Measurements from ENCODE around the gene PELI3.

The PELI3 gene

DNA sequence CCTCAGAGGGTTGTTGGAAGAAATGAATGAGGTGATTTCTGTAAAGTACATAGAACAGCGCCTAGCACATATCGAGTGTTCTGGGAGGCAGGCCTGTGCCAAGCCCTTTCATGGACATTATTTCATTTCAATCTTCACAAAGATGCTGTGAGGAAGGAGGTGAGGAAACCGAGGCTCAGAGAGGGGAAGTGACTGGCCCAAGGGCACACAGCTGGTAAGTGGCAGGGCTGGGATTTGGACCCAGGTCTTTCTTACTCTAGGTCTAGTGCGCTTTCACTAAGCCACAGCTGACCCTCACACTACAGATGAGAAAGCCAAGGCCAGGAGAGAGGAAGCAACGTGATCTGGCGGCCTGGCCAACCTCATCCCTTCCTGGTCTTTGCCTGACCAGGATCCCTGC is 2.0 kb downstream of the PELI3 start:
- Histone ChIP-seq H3K9me3 (ENCODE audit: control insufficient read depth, insufficient read depth, low read length) (no peaks in the 10 kb centered on the region), H3K4me3 (ENCODE audit: low read depth, low read length) (no peak overlapping the region), H3K4me1 (ENCODE audit: control insufficient read depth, insufficient read depth, low read length) (peaks cover 10% of the 10 kb centered on the region), H3K27me3 (ENCODE audit: control insufficient read depth, insufficient read depth, low read length) (no peaks in the 10 kb centered on the region), H3K9ac (ENCODE audit: low read depth, low read length) (no peak overlapping the region), H3K36me3 (ENCODE audit: control insufficient read depth, insufficient read depth, low read length) (peaks cover 4% of the 10 kb centered on the region)

DNA sequence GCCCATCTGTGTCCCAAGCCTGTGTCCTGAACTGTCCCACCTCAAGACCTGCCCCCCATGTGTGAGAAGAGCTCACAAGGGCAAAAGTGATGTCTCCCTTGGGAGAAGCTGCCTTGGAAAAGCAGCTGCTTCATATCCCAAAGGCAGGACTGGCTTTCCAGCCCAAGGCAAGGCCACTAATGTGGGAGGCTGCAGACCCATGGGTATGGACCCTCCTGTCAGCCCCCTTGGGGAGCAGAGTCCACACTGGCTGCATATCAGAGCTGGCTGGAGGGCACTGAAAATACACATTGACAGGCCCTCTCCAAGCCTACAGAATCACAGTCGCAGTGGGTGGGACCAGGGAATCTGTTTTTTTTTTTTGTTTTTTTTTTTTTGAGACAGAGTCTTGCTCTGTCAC is 2.7 kb downstream of the PELI3 start:
- Histone ChIP-seq H3K9ac (ENCODE audit: low read depth, low read length) (no peak overlapping the region), H3K27me3 (ENCODE audit: control insufficient read depth, insufficient read depth, low read length) (no peaks in the 10 kb centered on the region), H3K4me1 (ENCODE audit: control insufficient read depth, insufficient read depth, low read length) (peaks cover 10% of the 10 kb centered on the region), H3K36me3 (ENCODE audit: control insufficient read depth, insufficient read depth, low read length) (peaks cover 4% of the 10 kb centered on the region), H3K9me3 (ENCODE audit: control insufficient read depth, insufficient read depth, low read length) (no peaks in the 10 kb centered on the region), H3K4me3 (ENCODE audit: low read depth, low read length) (no peak overlapping the region)

DNA sequence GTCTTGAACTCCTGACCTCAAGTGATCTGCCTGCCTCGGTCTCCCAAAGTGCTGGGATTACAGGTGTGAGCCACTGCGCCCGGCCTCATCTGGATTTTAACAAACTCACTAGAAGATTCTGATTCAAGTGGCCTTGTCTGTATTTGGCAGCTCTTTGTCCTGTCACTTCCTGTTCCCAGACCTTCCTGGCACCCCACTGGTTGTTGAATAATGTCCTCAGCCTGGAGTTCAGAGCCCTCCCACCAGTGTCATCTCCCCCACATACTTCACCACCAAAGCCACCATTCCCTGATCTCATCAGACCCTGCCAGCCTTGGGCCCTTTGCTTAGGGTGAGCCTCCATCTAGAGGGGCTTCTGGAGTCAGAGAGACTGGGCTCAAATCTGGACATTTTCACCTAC is 3.3 kb downstream of the PELI3 start:
- Histone ChIP-seq H3K27me3 (ENCODE audit: control insufficient read depth, insufficient read depth, low read length) (no peaks in the 10 kb centered on the region), H3K4me1 (ENCODE audit: control insufficient read depth, insufficient read depth, low read length) (peaks cover 6% of the 10 kb centered on the region), H3K36me3 (ENCODE audit: control insufficient read depth, insufficient read depth, low read length) (peaks cover 4% of the 10 kb centered on the region), H3K4me3 (ENCODE audit: low read depth, low read length) (no peak overlapping the region), H3K9ac (ENCODE audit: low read depth, low read length) (no peak overlapping the region), H3K9me3 (ENCODE audit: control insufficient read depth, insufficient read depth, low read length) (no peaks in the 10 kb centered on the region)

DNA sequence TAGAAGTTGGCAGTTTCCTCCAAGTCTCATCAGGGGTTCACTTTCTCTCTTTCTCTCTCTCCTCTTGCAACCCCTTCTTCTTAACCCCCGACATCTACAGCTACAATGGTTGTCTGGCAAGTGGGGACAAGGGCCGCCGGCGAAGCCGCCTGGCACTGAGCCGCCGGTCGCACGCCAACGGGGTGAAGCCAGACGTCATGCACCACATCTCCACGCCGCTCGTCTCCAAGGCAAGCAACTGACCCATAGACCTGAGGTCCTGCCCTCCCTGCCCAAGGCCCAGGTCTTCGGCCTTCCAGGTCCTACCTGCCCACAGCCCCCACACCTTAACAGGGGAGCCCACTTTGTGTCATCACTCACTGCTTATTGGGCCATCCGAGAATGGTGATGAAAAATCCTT is 4.4 kb downstream of the PELI3 start:
- Histone ChIP-seq H3K27me3 (ENCODE audit: control insufficient read depth, insufficient read depth, low read length) (no peaks in the 10 kb centered on the region), H3K4me3 (ENCODE audit: low read depth, low read length) (no peak overlapping the region), H3K4me1 (ENCODE audit: control insufficient read depth, insufficient read depth, low read length) (peaks cover 2% of the 10 kb centered on the region), H3K9ac (ENCODE audit: low read depth, low read length) (no peak overlapping the region), H3K9me3 (ENCODE audit: control insufficient read depth, insufficient read depth, low read length) (no peaks in the 10 kb centered on the region), H3K36me3 (ENCODE audit: control insufficient read depth, insufficient read depth, low read length) (peaks cover 7% of the 10 kb centered on the region)

DNA sequence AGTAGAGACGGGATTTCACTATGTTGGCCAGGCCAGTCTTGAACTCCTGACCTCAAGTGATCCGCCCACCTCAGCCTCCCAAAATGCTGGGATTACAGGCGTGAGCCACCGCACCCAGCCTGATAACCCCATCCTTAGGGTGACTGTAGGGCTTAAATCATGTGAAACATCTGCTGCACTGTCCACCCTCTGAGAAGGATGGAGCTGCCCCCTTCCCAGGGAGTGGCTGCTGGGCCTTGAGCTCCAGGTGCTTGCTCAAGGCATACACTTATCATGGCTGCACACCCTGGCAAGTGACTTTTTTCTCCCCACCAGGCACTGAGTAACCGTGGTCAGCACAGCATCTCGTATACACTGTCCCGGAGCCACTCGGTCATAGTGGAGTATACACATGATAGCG is 5.3 kb downstream of the PELI3 start:
- Histone ChIP-seq H3K36me3 (ENCODE audit: control insufficient read depth, insufficient read depth, low read length) (peaks cover 9% of the 10 kb centered on the region), H3K4me3 (ENCODE audit: low read depth, low read length) (no peak overlapping the region), H3K4me1 (ENCODE audit: control insufficient read depth, insufficient read depth, low read length) (peaks cover 2% of the 10 kb centered on the region), H3K9ac (ENCODE audit: low read depth, low read length) (no peak overlapping the region), H3K27me3 (ENCODE audit: control insufficient read depth, insufficient read depth, low read length) (no peaks in the 10 kb centered on the region), H3K9me3 (ENCODE audit: control insufficient read depth, insufficient read depth, low read length) (no peaks in the 10 kb centered on the region)

DNA sequence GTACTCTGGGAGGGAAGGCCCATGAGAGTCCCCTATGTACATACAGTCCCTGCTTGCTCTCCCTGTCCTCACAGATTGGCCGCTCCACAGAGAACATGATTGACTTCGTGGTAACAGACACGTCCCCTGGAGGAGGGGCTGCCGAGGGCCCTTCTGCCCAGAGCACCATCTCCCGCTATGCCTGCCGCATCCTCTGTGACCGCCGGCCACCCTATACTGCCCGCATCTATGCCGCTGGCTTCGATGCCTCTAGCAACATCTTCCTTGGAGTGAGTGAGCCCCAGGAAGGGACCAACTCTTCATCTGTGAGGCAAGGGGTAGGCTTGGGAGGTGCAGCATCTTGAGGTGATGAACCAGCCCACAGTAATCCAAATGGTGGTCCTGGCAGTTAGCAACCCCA is 6.5 kb downstream of the PELI3 start:
- Histone ChIP-seq H3K4me3 (ENCODE audit: low read depth, low read length) (no peak overlapping the region), H3K9ac (ENCODE audit: low read depth, low read length) (no peak overlapping the region), H3K9me3 (ENCODE audit: control insufficient read depth, insufficient read depth, low read length) (no peaks in the 10 kb centered on the region), H3K27me3 (ENCODE audit: control insufficient read depth, insufficient read depth, low read length) (no peaks in the 10 kb centered on the region), H3K4me1 (ENCODE audit: control insufficient read depth, insufficient read depth, low read length) (no peaks in the 10 kb centered on the region), H3K36me3 (ENCODE audit: control insufficient read depth, insufficient read depth, low read length) (peaks cover 9% of the 10 kb centered on the region)

DNA sequence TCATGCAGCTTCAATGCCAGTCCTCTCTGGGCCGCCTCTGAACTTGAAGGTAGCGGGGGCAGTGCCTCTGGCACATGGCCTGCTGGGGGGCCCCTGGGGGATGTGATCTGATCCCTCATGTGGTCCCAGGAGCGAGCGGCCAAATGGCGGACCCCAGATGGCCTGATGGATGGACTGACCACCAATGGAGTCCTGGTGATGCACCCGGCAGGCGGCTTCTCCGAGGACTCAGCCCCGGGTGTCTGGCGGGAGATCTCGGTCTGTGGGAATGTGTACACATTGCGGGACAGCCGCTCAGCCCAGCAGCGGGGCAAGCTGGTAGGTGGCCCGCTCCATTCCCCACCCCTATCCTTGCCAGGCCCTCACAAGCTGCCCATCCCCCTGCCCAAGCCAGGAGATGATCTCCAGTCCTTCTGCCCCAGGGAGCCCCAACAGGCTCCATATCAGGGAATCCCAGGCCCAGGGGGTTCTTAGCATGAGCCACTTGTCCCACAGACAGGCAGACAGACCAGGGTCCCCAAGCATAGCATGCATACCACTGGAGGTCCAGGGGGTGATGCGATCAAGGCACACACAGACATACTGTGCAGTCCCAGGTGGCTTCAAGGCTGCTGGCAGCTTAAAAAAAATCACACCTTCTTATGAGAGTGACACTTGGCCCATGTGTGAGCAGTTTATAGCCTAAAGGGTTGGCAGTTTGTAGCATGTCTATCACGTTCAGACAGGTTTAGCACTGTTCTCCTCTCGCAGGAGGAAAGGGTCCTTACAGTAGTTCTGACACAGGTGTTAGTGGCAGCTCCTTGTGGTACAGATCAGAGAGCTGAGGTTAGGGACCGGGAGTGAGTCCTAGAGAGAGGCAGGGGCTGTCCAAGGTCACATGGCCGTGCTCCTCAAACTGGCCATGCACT is 7.2 kb downstream of the PELI3 start:
- Histone ChIP-seq H3K4me3 (ENCODE audit: low read depth, low read length) (no peak overlapping the region), H3K36me3 (ENCODE audit: control insufficient read depth, insufficient read depth, low read length) (peaks cover 9% of the 10 kb centered on the region), H3K9ac (ENCODE audit: low read depth, low read length) (no peak overlapping the region), H3K9me3 (ENCODE audit: control insufficient read depth, insufficient read depth, low read length) (no peaks in the 10 kb centered on the region), H3K4me1 (ENCODE audit: control insufficient read depth, insufficient read depth, low read length) (no peaks in the 10 kb centered on the region), H3K27me3 (ENCODE audit: control insufficient read depth, insufficient read depth, low read length) (no peaks in the 10 kb centered on the region)

DNA sequence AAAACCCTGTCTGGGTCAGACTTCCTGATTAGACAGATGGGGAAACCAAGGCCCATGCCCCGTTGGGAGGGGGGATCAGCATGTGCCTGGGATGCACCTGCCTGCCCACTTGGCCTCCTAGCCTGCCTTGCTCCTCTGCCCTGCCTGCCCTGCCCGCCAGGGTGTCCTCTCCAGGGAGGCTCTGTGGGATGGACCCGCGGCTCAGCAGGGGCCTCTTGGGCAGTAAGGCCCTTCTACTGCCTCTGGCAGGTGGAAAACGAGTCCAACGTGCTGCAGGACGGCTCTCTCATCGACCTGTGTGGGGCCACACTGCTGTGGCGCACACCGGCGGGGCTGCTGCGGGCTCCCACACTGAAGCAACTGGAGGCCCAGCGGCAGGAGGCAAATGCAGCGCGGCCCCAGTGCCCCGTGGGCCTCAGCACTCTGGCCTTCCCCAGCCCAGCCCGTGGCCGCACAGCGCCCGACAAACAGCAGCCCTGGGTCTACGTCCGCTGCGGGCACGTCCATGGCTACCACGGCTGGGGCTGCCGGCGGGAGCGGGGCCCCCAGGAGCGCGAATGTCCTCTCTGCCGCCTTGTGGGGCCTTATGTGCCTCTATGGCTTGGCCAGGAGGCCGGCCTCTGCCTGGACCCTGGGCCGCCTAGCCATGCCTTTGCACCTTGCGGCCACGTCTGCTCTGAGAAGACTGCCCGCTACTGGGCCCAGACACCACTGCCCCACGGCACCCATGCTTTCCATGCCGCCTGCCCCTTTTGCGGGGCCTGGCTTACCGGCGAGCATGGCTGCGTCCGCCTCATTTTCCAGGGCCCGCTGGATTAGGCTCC is 8.9 kb downstream of the PELI3 start:
- H3K4me1 ChIP-seq (ENCODE audit: control insufficient read depth, insufficient read depth, low read length): no peaks in the 10 kb centered on the region
- no peak overlapping the region for H3K4me3 ChIP-seq (ENCODE audit: low read depth, low read length)
- H3K36me3 ChIP-seq (ENCODE audit: control insufficient read depth, insufficient read depth, low read length): peaks cover 5% of the 10 kb centered on the region
- no peak overlapping the region for H3K9ac ChIP-seq (ENCODE audit: low read depth, low read length)
- H3K27me3 ChIP-seq (ENCODE audit: control insufficient read depth, insufficient read depth, low read length): no peaks in the 10 kb centered on the region
- H3K9me3 ChIP-seq (ENCODE audit: control insufficient read depth, insufficient read depth, low read length): no peaks in the 10 kb centered on the region

DNA sequence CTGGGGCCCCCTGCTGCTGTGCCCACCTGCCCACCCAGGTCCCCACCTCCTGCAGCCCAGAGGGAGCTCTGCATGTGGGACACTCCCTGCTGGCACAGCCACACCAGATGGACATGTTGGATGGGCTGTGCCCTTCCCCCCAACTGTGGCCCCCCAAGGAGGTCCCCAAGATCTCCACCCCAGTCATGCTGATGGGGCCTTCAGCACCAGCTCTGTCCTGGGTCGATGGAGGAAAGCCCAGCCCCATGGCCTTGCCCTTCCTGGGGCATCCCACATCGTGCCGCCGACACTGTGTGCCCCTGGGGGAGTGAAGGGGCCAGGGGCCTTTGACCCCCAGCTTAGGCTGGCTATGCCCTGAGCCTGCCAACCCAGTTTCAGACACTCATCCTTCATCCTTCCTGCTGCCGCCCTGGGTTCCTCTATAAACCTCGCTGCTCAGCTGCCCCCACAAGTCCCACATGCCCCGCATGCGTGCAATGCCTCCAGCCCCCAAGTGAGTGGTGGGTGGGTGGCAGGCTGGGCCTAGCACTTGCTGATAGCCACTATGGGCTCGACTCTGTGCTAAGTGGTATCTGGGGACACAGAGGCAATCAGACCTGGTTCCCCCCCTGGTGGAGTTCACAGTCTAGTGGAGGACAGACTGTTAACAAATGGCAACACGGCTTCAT is 9.6 kb downstream of the PELI3 start:
- no peak overlapping the region for H3K9ac ChIP-seq (ENCODE audit: low read depth, low read length)
- no peaks in the 10 kb centered on the region for H3K4me1 ChIP-seq (ENCODE audit: control insufficient read depth, insufficient read depth, low read length)
- no peaks in the 10 kb centered on the region for H3K27me3 ChIP-seq (ENCODE audit: control insufficient read depth, insufficient read depth, low read length)
- H3K36me3 ChIP-seq (ENCODE audit: control insufficient read depth, insufficient read depth, low read length): peaks cover 5% of the 10 kb centered on the region
- H3K4me3 ChIP-seq (ENCODE audit: low read depth, low read length): no peak overlapping the region
- no peaks in the 10 kb centered on the region for H3K9me3 ChIP-seq (ENCODE audit: control insufficient read depth, insufficient read depth, low read length)

DNA sequence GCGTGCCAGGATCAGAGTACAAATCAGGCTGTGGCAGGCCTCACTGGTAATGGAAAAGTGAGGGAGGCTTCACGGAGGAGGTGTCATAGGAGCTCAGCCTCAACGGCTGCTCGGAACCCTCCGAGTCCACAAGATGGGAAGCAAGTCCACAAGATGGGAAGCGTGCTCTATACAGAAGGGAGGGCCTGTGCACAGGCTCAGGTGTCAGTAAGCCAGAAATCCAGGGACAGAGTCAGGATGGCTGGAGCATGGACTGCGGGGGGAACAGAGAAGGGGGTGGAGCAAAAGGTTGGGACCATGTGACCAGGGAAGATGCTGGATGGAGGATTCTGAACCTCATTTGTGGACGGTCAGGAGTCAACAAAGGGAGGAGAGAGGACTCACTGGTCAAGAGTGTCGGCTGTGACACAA is 10.1 kb downstream of the PELI3 start:
- Histone ChIP-seq H3K4me3 (ENCODE audit: low read depth, low read length) (no peak overlapping the region), H3K9ac (ENCODE audit: low read depth, low read length) (no peak overlapping the region), H3K9me3 (ENCODE audit: control insufficient read depth, insufficient read depth, low read length) (no peaks in the 10 kb centered on the region), H3K36me3 (ENCODE audit: control insufficient read depth, insufficient read depth, low read length) (peaks cover 5% of the 10 kb centered on the region), H3K27me3 (ENCODE audit: control insufficient read depth, insufficient read depth, low read length) (no peaks in the 10 kb centered on the region), H3K4me1 (ENCODE audit: control insufficient read depth, insufficient read depth, low read length) (no peaks in the 10 kb centered on the region)

DNA sequence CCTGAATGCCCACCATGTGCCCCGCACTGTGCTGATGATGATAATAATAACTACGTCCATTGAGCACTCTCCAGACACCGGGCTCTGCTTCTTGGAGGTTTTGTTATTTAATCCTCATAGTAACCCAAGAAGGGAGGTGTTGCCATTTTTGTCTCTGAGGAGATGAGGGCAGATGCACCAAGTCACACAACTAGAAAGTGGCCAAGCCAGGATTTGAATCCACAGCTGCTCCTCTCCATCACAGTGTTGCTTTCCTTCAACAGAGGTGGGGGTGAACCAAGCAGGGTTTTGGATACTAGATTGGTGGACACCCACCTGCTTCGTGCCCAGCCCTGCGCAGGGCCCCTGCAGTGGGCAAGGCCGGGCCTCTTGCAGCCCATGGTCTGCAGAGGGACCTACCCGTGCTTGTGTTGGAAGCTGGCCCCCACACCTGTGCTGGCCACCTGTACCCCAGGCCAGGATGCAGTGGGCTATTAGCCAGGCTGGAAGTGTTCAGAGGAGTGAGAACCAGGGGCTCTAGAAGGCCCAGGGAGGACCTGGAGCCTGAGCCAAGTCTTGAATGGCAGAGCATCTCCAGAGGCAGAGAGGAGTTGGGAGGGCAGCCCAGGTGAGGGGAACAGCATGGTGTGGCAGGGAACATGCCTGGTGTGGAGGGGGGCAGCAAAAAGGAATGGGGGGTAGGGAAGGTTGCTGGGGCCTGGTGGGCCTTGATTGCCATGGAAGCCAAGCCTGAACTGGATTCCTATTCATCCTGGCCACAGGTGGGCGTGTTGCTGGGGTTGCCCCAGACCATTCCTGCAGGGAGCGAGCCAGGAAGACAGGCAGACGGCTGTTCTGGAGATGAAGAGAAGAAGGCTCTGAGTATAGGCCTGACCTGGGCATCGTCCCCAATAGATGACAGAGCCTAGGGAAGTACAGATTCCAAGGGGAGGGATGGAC is 10.8 kb downstream of the PELI3 start:
- H3K9ac ChIP-seq (ENCODE audit: low read depth, low read length): no peak overlapping the region
- no peaks in the 10 kb centered on the region for H3K4me1 ChIP-seq (ENCODE audit: control insufficient read depth, insufficient read depth, low read length)
- H3K4me3 ChIP-seq (ENCODE audit: low read depth, low read length): no peak overlapping the region
- H3K9me3 ChIP-seq (ENCODE audit: control insufficient read depth, insufficient read depth, low read length): no peaks in the 10 kb centered on the region
- H3K36me3 ChIP-seq (ENCODE audit: control insufficient read depth, insufficient read depth, low read length): peaks cover 5% of the 10 kb centered on the region
- H3K27me3 ChIP-seq (ENCODE audit: control insufficient read depth, insufficient read depth, low read length): no peaks in the 10 kb centered on the region
